ENCODE data around the gene CCDC152. TPM values are rescaled to one million over a fixed set of nuclear protein-coding genes. Genes with fewer than 3 reads are reported as not detected.

Gene CCDC152
- total RNA-seq, 1 experiment from 2014 or later, result not detected

GRCh38 chr5:42832060-42832459 lies 75.4 kb downstream of the CCDC152 start:
- Histone ChIP-seq H3K79me2 (ENCODE audit: insufficient read depth, low read length) (no peaks in the 10 kb centered on the region), H3K4me2 (ENCODE audit: low read length) (no peak overlapping the region), H3K4me1 (ENCODE audit: control insufficient read depth in 1 of 2, insufficient read depth in 2 of 2, low read length in 2 of 2) (no peaks in the 10 kb centered on the region), H3K36me3 (ENCODE audit: control insufficient read depth in 1 of 2, insufficient read depth in 2 of 2, low read length in 2 of 2) (no peaks in the 10 kb centered on the region), H4K20me1 (ENCODE audit: insufficient read depth) (no peaks in the 10 kb centered on the region), H3K9ac (ENCODE audit: low read length) (no peak overlapping the region), H3K9me2 (ENCODE audit: insufficient read depth) (no peaks in the 10 kb centered on the region), H3K9me3 (ENCODE audit: control insufficient read depth in 1 of 2, insufficient read depth in 1 of 2, low read depth in 1 of 2, low read length in 2 of 2) (no peaks in the 10 kb centered on the region), H3K27ac (ENCODE audit: low read depth, low read length) (no peak overlapping the region), H3K4me3 (replicated peaks in 1 of 2; ENCODE audit: low read depth in 1 of 2, low read length in 2 of 2) (no peak overlapping the region), H2AFZ (ENCODE audit: low read depth, low read length, poor library complexity, severe bottlenecking) (no peak overlapping the region), H3K27me3 (ENCODE audit: insufficient read depth, low read length) (no peaks in the 10 kb centered on the region)
- RAD21 ChIA-PET (ENCODE audit: low non-redundant PET in 1 of 2, low total read pairs in 2 of 2, uncharacterized antibody in 2 of 2, unreplicated experiment in 2 of 2), result no interaction called here
- CTCF ChIA-PET, result no interaction called here
- BruUV-seq (replicated peaks), result no TSS peak
- intact Hi-C loops (cut with micrococcal nuclease), result no loop called here
- TF ChIP-seq, protein P1, sequence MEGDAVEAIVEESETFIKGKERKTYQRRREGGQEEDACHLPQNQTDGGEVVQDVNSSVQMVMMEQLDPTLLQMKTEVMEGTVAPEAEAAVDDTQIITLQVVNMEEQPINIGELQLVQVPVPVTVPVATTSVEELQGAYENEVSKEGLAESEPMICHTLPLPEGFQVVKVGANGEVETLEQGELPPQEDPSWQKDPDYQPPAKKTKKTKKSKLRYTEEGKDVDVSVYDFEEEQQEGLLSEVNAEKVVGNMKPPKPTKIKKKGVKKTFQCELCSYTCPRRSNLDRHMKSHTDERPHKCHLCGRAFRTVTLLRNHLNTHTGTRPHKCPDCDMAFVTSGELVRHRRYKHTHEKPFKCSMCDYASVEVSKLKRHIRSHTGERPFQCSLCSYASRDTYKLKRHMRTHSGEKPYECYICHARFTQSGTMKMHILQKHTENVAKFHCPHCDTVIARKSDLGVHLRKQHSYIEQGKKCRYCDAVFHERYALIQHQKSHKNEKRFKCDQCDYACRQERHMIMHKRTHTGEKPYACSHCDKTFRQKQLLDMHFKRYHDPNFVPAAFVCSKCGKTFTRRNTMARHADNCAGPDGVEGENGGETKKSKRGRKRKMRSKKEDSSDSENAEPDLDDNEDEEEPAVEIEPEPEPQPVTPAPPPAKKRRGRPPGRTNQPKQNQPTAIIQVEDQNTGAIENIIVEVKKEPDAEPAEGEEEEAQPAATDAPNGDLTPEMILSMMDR (IDR thresholded peaks at IDR 0.05 in 2 of 3, conservative IDR thresholded peaks at IDR 0.05 in 1 of 3; ENCODE audit: borderline replicate concordance in 1 of 3, insufficient read depth in 1 of 3, low read depth in 2 of 3, low read length in 2 of 3), result no peak
- TF ChIP-seq EZH2phosphoT487 (IDR thresholded peaks at IDR 0.05; ENCODE audit: borderline replicate concordance) (no peak), SRF (IDR thresholded peaks at IDR 0.05; ENCODE audit: low read depth) (no peak), SIN3A (IDR thresholded peaks at IDR 0.05; ENCODE audit: low read depth) (no peak), CEBPB (IDR thresholded peaks at IDR 0.05; ENCODE audit: low read depth) (no peak), EGR1 (IDR thresholded peaks at IDR 0.05; ENCODE audit: low read depth) (no peak), ATF3 (IDR thresholded peaks at IDR 0.05) (no peak), JUND (IDR thresholded peaks at IDR 0.05) (no peak), MAX (IDR thresholded peaks at IDR 0.05) (no peak), TCF7L2 (IDR thresholded peaks at IDR 0.05; ENCODE audit: borderline replicate concordance, extremely low read depth, insufficient read depth, insufficient read length) (no peak), YY1 (IDR thresholded peaks at IDR 0.05; ENCODE audit: extremely low read depth, insufficient replicate concordance, low read depth, low read length) (no peak), ZFX (IDR thresholded peaks at IDR 0.05) (no peak)
- POLR2A ChIA-PET, result no interaction called here
- ATAC-seq (no peak), DNase-seq (ENCODE audit: low read depth, low spot score) (no peak)
